PC-3 (cell line): ENCODE results near the gene ARPP19. TPM values are rescaled to one million over a fixed set of nuclear protein-coding genes. Genes with fewer than 3 reads are reported as not detected.

Experiments
- ATAC-seq: fragments of 200-7000 bp; cut with Tn5 transposase; 2 replicates; pipeline ENCODE4 v1.9.1; 2020; ENCODE audit warnings: mild to moderate bottlenecking, moderate library complexity
- Bru-seq: library from RNA; stranded (reverse); fragments of 400-500 nt; gene quantifications from one replicate; lab custom pipeline; 2021; lab: Mats Ljungman, UMichigan
- BruChase-seq, 2 experiments: library from RNA; stranded (reverse); fragments of 400-500 nt; gene quantifications; one replicate each; lab custom pipeline; 2021; lab: Mats Ljungman, UMichigan
- BruUV-seq: library from RNA; stranded (reverse); fragments of 400-500 nt; replicated peaks from 2 replicates; lab custom pipeline; 2021; lab: Mats Ljungman, UMichigan
- CTCF ChIA-PET: fragments of 300-600 bp; sonication (Branson Sonifier 250); formaldehyde crosslinking; loops from one replicate; lab custom pipeline; 2022; ENCODE audit warnings: antibody characterized with exemption; lab: Charles Lee
- POLR2A ChIA-PET: fragments of 300-600 bp; sonication (Branson Sonifier 250); formaldehyde crosslinking; loops from one replicate; lab custom pipeline; 2022; ENCODE audit warnings: antibody characterized with exemption; ENCODE audit not compliant: unreplicated experiment; lab: Charles Lee
- DNase-seq: peaks from one replicate; pipeline ENCODE4 v3.0.0-alpha.2; 2015
- H2AFZ ChIP-seq: fragments of 300-600 bp; sonication (generic); 2 replicates; pipeline ENCODE4 v1.6.0; 2016; ENCODE audit warnings: antibody characterized with exemption, low read length
- H3F3A ChIP-seq: fragments of 300-600 bp; sonication (generic); one replicate; pipeline ENCODE4 v1.6.0; 2017; ENCODE audit warnings: antibody characterized with exemption, low read length, control low read depth, mild to moderate bottlenecking; ENCODE audit not compliant: unreplicated experiment
- H3K27ac ChIP-seq: fragments of 300-600 bp; sonication (generic); 2 replicates; pipeline ENCODE4 v1.5.1; 2016; ENCODE audit warnings: mild to moderate bottlenecking, low read length
- H3K27me3 ChIP-seq: fragments of 300-600 bp; sonication (generic); 2 replicates; pipeline ENCODE4 v1.6.1; 2016; ENCODE audit warnings: low read length, mixed read lengths
- H3K36me3 ChIP-seq: fragments of 300-600 bp; sonication (generic); 2 replicates; pipeline ENCODE4 v1.6.1; 2016; ENCODE audit warnings: low read depth, mixed run types, low read length, mixed read lengths
- H3K4me1 ChIP-seq: fragments of 300-600 bp; sonication (generic); 2 replicates; pipeline ENCODE4 v1.5.1; 2016; ENCODE audit warnings: low read length; ENCODE audit not compliant: insufficient read depth
- H3K4me2 ChIP-seq: fragments of 300-600 bp; sonication (generic); 2 replicates; pipeline ENCODE4 v1.6.0; 2016; ENCODE audit warnings: low read length
- H3K4me3 ChIP-seq: fragments of 300-600 bp; sonication (generic); 2 replicates; pipeline ENCODE4 v1.5.1; 2016; ENCODE audit warnings: mild to moderate bottlenecking, low read length, mixed read lengths
- H3K79me2 ChIP-seq: fragments of 300-600 bp; sonication (generic); 2 replicates; pipeline ENCODE4 v1.6.1; 2017; ENCODE audit warnings: low read length, mixed read lengths
- H3K9ac ChIP-seq: fragments of 300-600 bp; sonication (generic); 2 replicates; pipeline ENCODE4 v1.6.0; 2016; ENCODE audit warnings: mild to moderate bottlenecking, low read length
- H3K9me2 ChIP-seq: fragments of 300-600 bp; sonication (generic); replicated peaks from 2 replicates; pipeline ENCODE4 v1.6.1; 2016; ENCODE audit warnings: mixed run types, low read length, mixed read lengths
- H3K9me3 ChIP-seq: fragments of 300-600 bp; sonication (generic); 2 replicates; pipeline ENCODE4 v1.6.1; 2016; ENCODE audit warnings: low read length, mixed read lengths
- H4K20me1 ChIP-seq: fragments of 300-600 bp; sonication (generic); 2 replicates; pipeline ENCODE4 v1.6.1; 2016; ENCODE audit warnings: low read length, mixed read lengths
- CTCF ChIP-seq: fragments of 300-600 bp; sonication (generic); conservative IDR thresholded peaks from 2 replicates; pipeline ENCODE4 v1.5.1; 2017; ENCODE audit warnings: antibody characterized with exemption, low read depth, mild to moderate bottlenecking, low read length
- EZH2 ChIP-seq: fragments of 300-600 bp; sonication (generic); IDR thresholded peaks from one replicate; pipeline ENCODE4 v1.6.1; 2017; ENCODE audit warnings: antibody characterized with exemption, mild to moderate bottlenecking, low read length; ENCODE audit not compliant: unreplicated experiment
- EZH2phosphoT487 ChIP-seq: fragments of 300-600 bp; sonication (generic); IDR thresholded peaks from 2 replicates; pipeline ENCODE4 v1.6.1; 2018; ENCODE audit warnings: mild to moderate bottlenecking, antibody characterized with exemption, low read length, borderline replicate concordance
- intact Hi-C: fragments of 100-400 bp; cut with micrococcal nuclease; formaldehyde crosslinking; loops from 2 replicates; pipeline ENCODE4 v1.9.0; 2023
- long read RNA-seq: library from polyadenylated mRNA; unstranded; transcript quantifications from one replicate; pipeline ENCODE4 v2.0.0, GENCODE V29; 2021; ENCODE audit not compliant: unreplicated experiment
- total RNA-seq: library from RNA; depleted of rRNA; stranded (reverse); fragments of >200 nt; gene quantifications from 2 replicates; pipeline ENCODE4 v1.2.3, GENCODE V29; 2014; rRNA removed

The ARPP19 gene, protein sequence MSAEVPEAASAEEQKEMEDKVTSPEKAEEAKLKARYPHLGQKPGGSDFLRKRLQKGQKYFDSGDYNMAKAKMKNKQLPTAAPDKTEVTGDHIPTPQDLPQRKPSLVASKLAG
- total RNA-seq (54.4 and 65.8 TPM in 2 replicates), Bru-seq, nascent RNA (percentile 91 among the genes with signal in this experiment), BruChase-seq, experiment 1, labeled RNA remaining after a 6-hour chase (percentile 98 among the genes with signal in this experiment), BruChase-seq, experiment 2, labeled RNA remaining after a 2-hour chase (percentile 96 among the genes with signal in this experiment)
- long read RNA-seq, full-length matches to known transcripts = 63 of 77 reads
- long read RNA-seq, partial matches to known transcripts = 2 of 77 reads
- long read RNA-seq, other reads (novel, unspliced or antisense) = 12 of 77 reads

DNA sequence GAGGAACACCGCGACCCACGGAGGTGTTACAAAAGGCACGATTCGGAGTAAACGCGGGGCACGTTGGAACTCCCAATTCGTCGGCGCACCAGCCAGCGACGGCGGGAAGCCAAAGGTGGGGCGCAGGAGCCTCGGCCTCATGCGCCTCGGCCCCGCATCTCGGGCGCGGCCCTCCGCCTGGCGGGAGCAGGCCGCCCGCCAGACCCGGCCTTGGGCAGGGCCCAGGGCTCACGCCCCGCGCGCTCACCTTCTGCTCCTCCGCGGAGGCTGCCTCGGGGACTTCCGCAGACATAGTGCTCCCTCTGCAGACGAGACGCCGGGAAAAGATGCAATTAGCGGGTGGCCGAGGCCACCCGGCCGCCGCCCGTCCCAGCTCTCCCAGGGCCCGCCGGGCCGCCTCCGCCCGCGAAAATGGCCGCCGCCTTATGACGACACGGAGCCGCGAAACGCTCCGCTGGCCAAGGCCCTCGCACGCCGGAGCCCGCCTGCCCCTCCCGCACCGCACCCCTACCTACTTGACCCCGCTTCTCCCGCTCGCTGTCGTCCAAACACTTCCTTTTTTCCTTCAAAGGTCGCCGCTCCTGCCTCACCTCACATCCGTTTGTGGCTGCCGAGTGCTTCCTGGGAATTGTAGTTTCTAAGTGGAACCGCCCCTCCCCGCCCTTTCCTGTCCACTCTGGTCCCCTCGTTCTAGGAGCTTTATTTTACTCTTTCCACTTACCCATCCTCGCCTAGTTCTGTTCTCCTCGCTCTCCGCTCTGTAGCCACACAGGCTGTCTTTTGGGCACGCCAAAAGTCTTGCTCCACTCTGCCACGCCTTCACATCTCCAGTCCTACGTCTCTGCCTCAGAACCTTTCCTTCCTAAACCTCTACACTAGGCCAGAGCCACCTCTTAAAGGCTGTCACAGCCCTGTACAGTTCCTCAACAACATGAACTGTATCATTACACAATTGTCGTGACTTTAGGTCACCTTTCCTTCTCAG is at the start of gene ARPP19:
Gene ARPP19, minus strand, starts transcription at position 430 of the 985 bp plus-strand sequence. Its CDS starts 138 bp downstream, at position 292.
- ATAC-seq = peak; percentile 91
- Histone ChIP-seq H4K20me1 (peaks cover 32% of the 10 kb centered on the region), H3K9ac (peak within 1 kb of the TSS; percentile 100), H3K4me1 (peaks cover 6% of the 10 kb centered on the region; the same call in 1 of the 2 replicates), H3K4me3 (peak within 1 kb of the TSS; percentile 90), H3K9me2 (no peaks in the 10 kb centered on the region), H3K9me3 (no peaks in the 10 kb centered on the region), H2AFZ (peak within 1 kb of the TSS; percentile 85), H3K36me3 (no peaks in the 10 kb centered on the region), H3K4me2 (peak within 1 kb of the TSS; percentile 90), H3K79me2 (peaks cover 50% of the 10 kb centered on the region), H3K27ac (peak within 1 kb of the TSS; percentile 95), H3F3A (no peaks in the 10 kb centered on the region), H3K27me3 (no peaks in the 10 kb centered on the region)
- TF ChIP-seq EZH2 = no peak
- TF ChIP-seq CTCF = no peak
- no peak for TF ChIP-seq EZH2phosphoT487
- peak; percentile 87 for DNase-seq
- intact Hi-C loops = loop anchor here (1.0 to 10.0 kb wide), 4 partner anchors 86 to 238 kb away; partner anchors contain the start of gene ATOSA
- CTCF ChIA-PET = interaction anchor here (1.0 kb wide), 1 partner anchor 312 kb away, joined by 5 read pairs; no protein-coding TSS in a partner anchor
- POLR2A ChIA-PET = interaction anchor here (0.5 to 0.6 kb wide), 2 partner anchors 19 to 213 kb away, joined by 8 to 23 read pairs; no protein-coding TSS in a partner anchor
- no TSS peak for BruUV-seq

- no peaks in the 10 kb centered on the region for H3K36me3 ChIP-seq
- POLR2A ChIA-PET = no interaction called here
Measured at GRCh38 chr15:52617026-52617425, 48.2 kb upstream of the ARPP19 start.

More at GRCh38 chr15:52617026-52617425, 48.2 kb upstream of the ARPP19 start:
- Histone ChIP-seq H3K9ac (no peak overlapping the region), H3K9me2 (no peaks in the 10 kb centered on the region), H3K27me3 (no peaks in the 10 kb centered on the region), H3K27ac (no peak overlapping the region), H3K4me1 (no peaks in the 10 kb centered on the region), H3F3A (no peaks in the 10 kb centered on the region), H3K4me3 (no peak overlapping the region), H4K20me1 (no peaks in the 10 kb centered on the region), H3K79me2 (no peaks in the 10 kb centered on the region), H3K4me2 (no peak overlapping the region), H2AFZ (no peak overlapping the region), H3K9me3 (no peaks in the 10 kb centered on the region)
- DNase-seq (no peak), ATAC-seq (no peak)
- BruUV-seq = no TSS peak
- TF ChIP-seq CTCF (no peak), EZH2phosphoT487 (no peak), EZH2 (no peak)
- CTCF ChIA-PET = no interaction called here
- intact Hi-C loops = no loop called here
